Measurements from ENCODE around the gene GPC5. TPM values are rescaled to one million over a fixed set of nuclear protein-coding genes. Genes with fewer than 3 reads are reported as not detected.
"Not testable (repeated sequence)": the region's sequence is repeated elsewhere in the genome, so short reads cannot be mapped to it uniquely, and the experiment has no call there.

GPC5 gene
- total RNA-seq, 2 experiments from 2014 or later = 0.14 TPM; not detected in 1

GRCh38 chr13:91655731-91656130, 257.3 kb downstream of the GPC5 start:
- Mint-ChIP-seq H3K4me1 (no peaks in the 10 kb centered on the region), H3K36me3 (no peaks in the 10 kb centered on the region), H3K27ac (no peak overlapping the region), H3K9me3 (no peaks in the 10 kb centered on the region), H3K4me3 (no peak overlapping the region), H3K27me3 (no peaks in the 10 kb centered on the region)
- DNase-seq = no peak
- POLR2A ChIA-PET = no interaction called here
- ATAC-seq (ENCODE audit: low read depth) = no peak

DNA sequence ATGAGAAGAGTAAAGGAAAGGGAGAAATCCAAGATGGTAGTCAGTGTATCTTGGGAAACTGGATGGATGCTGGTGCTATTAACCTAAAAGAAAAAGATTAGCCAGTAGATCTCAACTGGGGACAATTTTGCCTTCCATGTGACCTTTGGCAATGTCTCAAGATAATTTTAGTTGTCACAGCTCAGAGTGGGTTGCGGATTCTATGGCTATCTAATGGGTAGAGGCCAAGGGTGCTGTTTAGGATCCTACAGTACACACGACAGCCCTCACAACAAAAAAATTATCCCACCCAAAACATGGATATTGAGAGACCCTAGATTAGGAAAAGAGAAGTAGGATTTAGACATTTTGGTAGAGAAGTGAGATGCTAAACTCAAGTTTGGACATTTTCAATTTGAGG, 258.9 kb downstream of the GPC5 start:
- Mint-ChIP-seq H3K27me3 (no peaks in the 10 kb centered on the region), H3K27ac (no peak overlapping the region), H3K9me3 (no peaks in the 10 kb centered on the region), H3K4me3 (no peak overlapping the region), H3K36me3 (no peaks in the 10 kb centered on the region), H3K4me1 (no peaks in the 10 kb centered on the region)
- POLR2A ChIA-PET = no interaction called here
- ATAC-seq (ENCODE audit: low read depth) (no peak), DNase-seq (no peak)

DNA sequence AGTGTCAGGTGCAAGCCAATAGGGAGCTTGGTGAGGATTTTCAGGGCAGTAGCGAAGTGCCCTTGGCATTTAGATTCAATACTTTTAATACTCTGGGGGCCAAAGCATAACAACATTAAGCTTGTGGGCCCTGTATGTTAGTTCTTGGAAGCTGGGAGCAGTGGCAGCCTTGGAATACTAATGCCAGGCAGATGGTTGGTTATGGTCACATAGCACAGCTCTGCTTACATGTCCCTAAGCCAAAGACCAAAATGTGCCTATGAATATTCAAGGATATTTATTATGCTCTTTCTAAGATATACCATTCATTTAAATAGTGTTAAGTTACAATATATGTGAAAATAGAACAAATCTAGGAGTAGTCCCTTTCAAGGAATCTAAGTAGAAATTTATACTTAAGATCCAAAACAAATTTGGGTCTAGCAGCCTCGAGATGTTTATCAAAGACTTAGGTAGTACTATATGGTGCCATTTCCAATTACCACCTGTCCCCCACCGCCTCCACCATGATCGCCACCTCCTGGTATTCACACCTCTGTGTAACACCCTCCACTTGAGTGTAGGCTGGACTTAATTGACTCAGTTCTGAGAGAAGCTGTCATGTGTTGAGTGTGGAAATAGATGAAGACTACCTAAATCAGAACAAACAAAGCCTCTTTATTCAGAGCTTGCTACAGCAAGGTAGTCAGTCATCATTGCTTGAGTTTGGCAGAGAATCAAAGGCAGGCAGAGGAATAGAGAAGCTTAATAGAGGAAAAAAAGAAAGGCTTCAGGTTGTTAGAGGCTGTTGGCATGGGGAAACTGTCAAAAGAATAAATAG, 261.0 kb downstream of the GPC5 start:
- no peaks in the 10 kb centered on the region for H3K4me1 Mint-ChIP-seq
- ATAC-seq (ENCODE audit: low read depth) (no peak), DNase-seq (no peak)
- H3K4me3 Mint-ChIP-seq = no peak overlapping the region
- H3K27ac Mint-ChIP-seq = no peak overlapping the region
- no peaks in the 10 kb centered on the region for H3K27me3 Mint-ChIP-seq
- no peaks in the 10 kb centered on the region for H3K36me3 Mint-ChIP-seq
- POLR2A ChIA-PET = no interaction called here
- no peaks in the 10 kb centered on the region for H3K9me3 Mint-ChIP-seq

DNA sequence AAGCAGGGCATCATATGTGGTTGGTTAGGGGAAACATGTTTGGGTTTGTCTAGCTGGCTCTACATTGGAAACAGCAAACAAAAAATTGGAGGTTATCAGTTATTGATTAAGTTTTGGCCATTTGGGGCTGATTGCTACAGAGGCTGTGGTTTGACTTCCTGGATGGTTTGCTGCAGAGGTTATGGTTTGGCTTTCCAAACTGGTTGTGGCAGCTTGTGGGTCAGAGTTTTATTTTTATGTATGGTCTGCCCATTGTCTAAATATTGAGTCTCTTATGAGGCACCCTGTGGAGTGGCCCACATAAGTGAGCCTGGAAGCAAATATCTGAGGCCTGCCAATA, 261.6 kb downstream of the GPC5 start:
- POLR2A ChIA-PET = no interaction called here
- no peak overlapping the region for H3K4me3 Mint-ChIP-seq
- no peaks in the 10 kb centered on the region for H3K4me1 Mint-ChIP-seq
- no peak overlapping the region for H3K27ac Mint-ChIP-seq
- no peaks in the 10 kb centered on the region for H3K27me3 Mint-ChIP-seq
- no peaks in the 10 kb centered on the region for H3K36me3 Mint-ChIP-seq
- DNase-seq (no peak), ATAC-seq (ENCODE audit: low read depth) (no peak)
- no peaks in the 10 kb centered on the region for H3K9me3 Mint-ChIP-seq

DNA sequence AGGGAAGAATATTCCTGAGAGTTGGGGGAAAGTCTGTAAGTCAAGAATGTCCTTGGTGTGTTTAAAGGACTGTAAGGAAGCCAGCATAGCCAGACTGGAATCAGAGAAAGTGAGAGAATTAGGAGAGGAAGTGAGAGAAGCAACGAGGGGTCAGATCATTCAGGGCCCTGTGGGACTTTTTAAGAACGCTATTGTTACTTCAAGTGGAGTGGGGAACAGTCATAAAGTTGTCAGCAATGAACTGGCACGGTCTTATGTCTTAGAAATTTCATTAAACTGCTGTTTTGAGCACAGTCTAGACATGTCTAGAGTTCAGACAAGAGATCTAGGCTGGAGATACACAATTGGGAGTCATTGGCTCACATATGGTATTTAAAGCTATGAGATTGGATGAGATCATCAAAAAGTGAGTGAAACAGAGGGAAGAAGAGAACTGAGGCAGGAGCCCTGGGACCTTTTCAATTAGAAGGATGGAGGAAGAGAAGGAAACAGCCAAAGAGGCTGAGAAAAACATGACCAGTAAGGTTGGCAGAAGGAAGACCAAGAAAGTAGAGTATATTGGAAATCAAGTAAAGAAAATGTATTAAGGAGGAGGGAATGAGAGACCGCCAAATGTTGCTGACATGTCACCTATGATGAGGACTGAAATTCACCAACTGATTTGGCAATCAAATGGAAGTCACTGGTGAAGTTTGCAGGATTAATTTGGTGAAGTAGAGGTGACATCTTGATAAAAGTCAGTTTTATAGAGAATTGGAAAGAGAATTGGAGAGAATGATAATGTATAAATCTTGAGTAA, 263.5 kb downstream of the GPC5 start:
- DNase-seq (no peak), ATAC-seq (ENCODE audit: low read depth) (no peak)
- H3K9me3 Mint-ChIP-seq = no peaks in the 10 kb centered on the region
- no peaks in the 10 kb centered on the region for H3K27me3 Mint-ChIP-seq
- no peak overlapping the region for H3K27ac Mint-ChIP-seq
- H3K4me1 Mint-ChIP-seq = no peaks in the 10 kb centered on the region
- POLR2A ChIA-PET = no interaction called here
- H3K4me3 Mint-ChIP-seq = no peak overlapping the region
- H3K36me3 Mint-ChIP-seq = no peaks in the 10 kb centered on the region

GRCh38 chr13:91664039-91664438, 265.6 kb downstream of the GPC5 start:
- no peaks in the 10 kb centered on the region for H3K4me1 Mint-ChIP-seq
- H3K4me3 Mint-ChIP-seq = no peak overlapping the region
- H3K9me3 Mint-ChIP-seq = no peaks in the 10 kb centered on the region
- H3K27me3 Mint-ChIP-seq = no peaks in the 10 kb centered on the region
- POLR2A ChIA-PET = no interaction called here
- DNase-seq (no peak), ATAC-seq (ENCODE audit: low read depth) (no peak)
- H3K27ac Mint-ChIP-seq = no peak overlapping the region
- H3K36me3 Mint-ChIP-seq = no peaks in the 10 kb centered on the region

DNA sequence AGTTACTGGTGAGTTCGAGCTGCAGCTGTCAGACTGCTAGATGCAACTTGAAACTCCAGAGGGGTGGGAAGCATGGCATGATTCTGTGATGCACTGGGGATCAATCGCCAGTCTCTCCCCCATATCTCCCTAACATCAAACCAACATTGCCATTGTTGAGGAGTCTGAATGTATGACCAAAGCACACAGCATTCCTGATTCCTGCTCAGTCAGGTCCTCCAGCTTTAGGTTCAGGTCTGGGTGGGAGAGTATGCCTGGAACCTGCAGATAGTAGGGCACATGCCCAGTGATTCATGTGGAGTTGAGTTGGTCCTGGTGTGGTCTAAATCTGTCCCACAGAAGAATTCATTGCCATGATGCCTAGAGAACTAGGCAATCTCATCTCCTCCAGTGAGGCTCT, 269.1 kb downstream of the GPC5 start:
- Mint-ChIP-seq H3K9me3 (no peaks in the 10 kb centered on the region), H3K27ac (no peak overlapping the region), H3K27me3 (no peaks in the 10 kb centered on the region), H3K36me3 (no peaks in the 10 kb centered on the region), H3K4me3 (no peak overlapping the region), H3K4me1 (no peaks in the 10 kb centered on the region)
- ATAC-seq (ENCODE audit: low read depth) (no peak), DNase-seq (no peak)
- POLR2A ChIA-PET = no interaction called here

DNA sequence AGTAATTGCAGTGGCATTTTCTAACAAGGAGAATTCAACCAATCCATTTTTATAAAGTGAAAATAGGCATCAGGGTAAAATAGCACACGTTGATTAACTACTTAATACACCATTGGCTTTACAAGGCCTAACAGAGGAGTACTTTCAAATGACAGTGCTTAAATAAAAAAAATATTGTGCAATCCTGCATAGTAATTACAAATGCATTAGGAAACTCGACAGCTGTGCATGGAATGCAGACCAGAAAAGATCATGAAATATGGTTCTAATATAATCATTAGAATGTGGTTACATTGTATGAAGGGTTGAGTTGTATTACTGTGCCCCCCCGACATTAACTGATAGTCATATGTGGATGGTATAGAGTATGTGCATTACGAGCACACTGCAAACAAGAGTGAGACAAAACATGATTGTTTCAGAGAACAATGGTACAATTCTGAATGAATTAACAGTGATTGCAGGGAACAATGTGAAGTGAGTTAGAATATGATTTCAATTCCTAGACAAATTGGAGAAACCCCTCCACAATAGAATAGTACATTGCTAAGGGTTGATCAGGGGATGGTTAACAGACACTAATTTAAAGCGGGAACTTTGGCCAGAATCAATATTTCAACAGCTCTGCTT, 270.6 kb downstream of the GPC5 start:
- H3K36me3 Mint-ChIP-seq = no peaks in the 10 kb centered on the region
- H3K9me3 Mint-ChIP-seq = no peaks in the 10 kb centered on the region
- no peak for DNase-seq
- no peak overlapping the region for H3K27ac Mint-ChIP-seq
- no peaks in the 10 kb centered on the region for H3K4me1 Mint-ChIP-seq
- H3K4me3 Mint-ChIP-seq = no peak overlapping the region
- no peaks in the 10 kb centered on the region for H3K27me3 Mint-ChIP-seq
- no peak for ATAC-seq (ENCODE audit: low read depth)
- POLR2A ChIA-PET = no interaction called here

- H3K27me3 Mint-ChIP-seq; POLR2A ChIA-PET; H3K4me1 Mint-ChIP-seq; DNase-seq; H3K27ac Mint-ChIP-seq; H3K36me3 Mint-ChIP-seq; ATAC-seq (ENCODE audit: low read depth); H3K9me3 Mint-ChIP-seq; H3K4me3 Mint-ChIP-seq: not testable (repeated sequence)
These were observed 275.9 kb downstream of the GPC5 start for GRCh38 chr13:91674347-91674746.

DNA sequence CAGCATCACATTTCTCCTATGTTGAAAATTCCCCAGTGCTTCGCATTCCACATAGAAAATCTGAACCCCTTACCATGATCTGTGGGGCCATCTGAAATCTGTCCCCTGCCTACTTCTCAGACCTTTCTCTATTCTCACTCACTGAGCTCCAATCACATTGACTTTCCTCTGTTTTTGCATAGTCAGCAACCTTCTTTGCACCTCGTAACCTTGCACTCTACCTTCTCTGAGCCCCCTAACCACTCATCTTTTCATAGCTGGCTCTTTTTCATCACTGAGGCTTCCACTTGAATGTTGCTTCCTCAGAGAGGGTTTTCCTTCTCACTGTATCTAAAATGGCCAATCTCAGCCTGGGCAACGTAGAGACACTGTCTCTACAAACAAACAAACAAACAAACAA, 286.3 kb downstream of the GPC5 start:
- no peaks in the 10 kb centered on the region for H3K9me3 Mint-ChIP-seq
- DNase-seq (no peak), ATAC-seq (ENCODE audit: low read depth) (no peak)
- no peaks in the 10 kb centered on the region for H3K36me3 Mint-ChIP-seq
- POLR2A ChIA-PET = no interaction called here
- no peaks in the 10 kb centered on the region for H3K4me1 Mint-ChIP-seq
- H3K27me3 Mint-ChIP-seq = no peaks in the 10 kb centered on the region
- no peak overlapping the region for H3K4me3 Mint-ChIP-seq
- H3K27ac Mint-ChIP-seq = no peak overlapping the region

GRCh38 chr13:91690944-91691343, 292.5 kb downstream of the GPC5 start:
- Mint-ChIP-seq H3K9me3 (no peaks in the 10 kb centered on the region), H3K27ac (no peak overlapping the region), H3K4me3 (no peak overlapping the region), H3K27me3 (no peaks in the 10 kb centered on the region), H3K4me1 (no peaks in the 10 kb centered on the region), H3K36me3 (no peaks in the 10 kb centered on the region)
- ATAC-seq (ENCODE audit: low read depth) (no peak), DNase-seq (no peak)
- POLR2A ChIA-PET = no interaction called here

- ATAC-seq (ENCODE audit: low read depth) (no peak), DNase-seq (no peak)
- Mint-ChIP-seq H3K4me3 (no peak overlapping the region), H3K27ac (no peak overlapping the region), H3K4me1 (no peaks in the 10 kb centered on the region), H3K27me3 (no peaks in the 10 kb centered on the region), H3K36me3 (no peaks in the 10 kb centered on the region), H3K9me3 (no peaks in the 10 kb centered on the region)
- POLR2A ChIA-PET = no interaction called here
These were observed 295.0 kb downstream of the GPC5 start for GRCh38 chr13:91693466-91693865.

GRCh38 chr13:91698308-91698707, 299.9 kb downstream of the GPC5 start:
- Mint-ChIP-seq H3K27ac (no peak overlapping the region), H3K36me3 (no peaks in the 10 kb centered on the region), H3K4me1 (no peaks in the 10 kb centered on the region), H3K4me3 (no peak overlapping the region), H3K27me3 (no peaks in the 10 kb centered on the region), H3K9me3 (no peaks in the 10 kb centered on the region)
- POLR2A ChIA-PET = no interaction called here
- ATAC-seq (ENCODE audit: low read depth) = no peak
- DNase-seq = no peak

- Mint-ChIP-seq H3K36me3 (no peaks in the 10 kb centered on the region), H3K4me3 (no peak overlapping the region), H3K27ac (no peak overlapping the region), H3K9me3 (no peaks in the 10 kb centered on the region), H3K4me1 (no peaks in the 10 kb centered on the region), H3K27me3 (no peaks in the 10 kb centered on the region)
- POLR2A ChIA-PET = no interaction called here
- DNase-seq (no peak), ATAC-seq (ENCODE audit: low read depth) (no peak)
These were observed 300.3 kb downstream of the GPC5 start for GRCh38 chr13:91698767-91699166.
